Measurements from ENCODE around the gene GXYLT1.
"Not testable (repeated sequence)": the region's sequence is repeated elsewhere in the genome, so short reads cannot be mapped to it uniquely, and the experiment has no call there.

Gene GXYLT1

GRCh38 chr12:42124764-42125387 lies 19.8 kb downstream of the GXYLT1 start:
- DNase-seq (ENCODE audit: low read depth): no peak
- no peak overlapping the region for H3K4me3 ChIP-seq (ENCODE audit: low read length)
- no peak for TF ChIP-seq CTCF (conservative IDR thresholded peaks at IDR 0.05; ENCODE audit: low read depth, low read length)

- no peak overlapping the region for H3K4me3 ChIP-seq (ENCODE audit: low read length)
- TF ChIP-seq CTCF (conservative IDR thresholded peaks at IDR 0.05; ENCODE audit: low read depth, low read length): no peak
- DNase-seq (ENCODE audit: low read depth): no peak
Observed at GRCh38 chr12:42119085-42119633, 25.5 kb downstream of the GXYLT1 start.

GRCh38 chr12:42118136-42118879 lies 26.4 kb downstream of the GXYLT1 start:
- no peak for TF ChIP-seq CTCF (conservative IDR thresholded peaks at IDR 0.05; ENCODE audit: low read depth, low read length)
- no peak overlapping the region for H3K4me3 ChIP-seq (ENCODE audit: low read length)
- DNase-seq (ENCODE audit: low read depth): no peak

GRCh38 chr12:42109031-42109430 lies 35.6 kb downstream of the GXYLT1 start:
- no peak for DNase-seq (ENCODE audit: low read depth)
- no peak overlapping the region for H3K4me3 ChIP-seq (ENCODE audit: low read length)
- no peak for TF ChIP-seq CTCF (conservative IDR thresholded peaks at IDR 0.05; ENCODE audit: low read depth, low read length)

GRCh38 chr12:42106791-42107190 lies 37.9 kb downstream of the GXYLT1 start:
- DNase-seq (ENCODE audit: low read depth); H3K4me3 ChIP-seq (ENCODE audit: low read length): not testable (repeated sequence)

GRCh38 chr12:42104784-42105183 lies 39.9 kb downstream of the GXYLT1 start:
- no peak for DNase-seq (ENCODE audit: low read depth)
- no peak for TF ChIP-seq CTCF (conservative IDR thresholded peaks at IDR 0.05; ENCODE audit: low read depth, low read length)
- H3K4me3 ChIP-seq (ENCODE audit: low read length): no peak overlapping the region

GRCh38 chr12:42104087-42104486 lies 40.6 kb downstream of the GXYLT1 start:
- TF ChIP-seq CTCF (conservative IDR thresholded peaks at IDR 0.05; ENCODE audit: low read depth, low read length): peak; percentile 30
- H3K4me3 ChIP-seq (ENCODE audit: low read length): no peak overlapping the region
- DNase-seq (ENCODE audit: low read depth): no peak
